Amniotic epithelial cell (primary cell): ENCODE data around the gene AMELX.
A peak's percentile ranks its signal among the peaks of the same experiment; 100 is the strongest.

Experiments used
- DNase-seq: peaks from one replicate; pipeline ENCODE4 v3.0.0-alpha.2; 2010; ENCODE audit warnings: low read depth

AMELX gene

GRCh38 chrX:11293113-11293512 is at the start of gene AMELX:
TSS of gene AMELX (plus strand) at chrX:11293413. CDS start at chrX:11294789, 1,376 bp downstream.
- DNase-seq = no peak

GRCh38 chrX:11244636-11245035 is 48.6 kb upstream of the AMELX start:
- DNase-seq = peak; percentile 52

- DNase-seq = no peak
Measured at GRCh38 chrX:11254417-11255109, 38.6 kb upstream of the AMELX start.

GRCh38 chrX:11257290-11257689 is 35.9 kb upstream of the AMELX start:
- no peak for DNase-seq

GRCh38 chrX:11257711-11258110 is 35.5 kb upstream of the AMELX start:
- DNase-seq = no peak

- no peak for DNase-seq
Measured at GRCh38 chrX:11259437-11259836, 33.8 kb upstream of the AMELX start.

- DNase-seq = peak; percentile 75
Measured at GRCh38 chrX:11261260-11261659, 32.0 kb upstream of the AMELX start.

GRCh38 chrX:11264925-11265324 is 28.3 kb upstream of the AMELX start:
- DNase-seq = no peak

GRCh38 chrX:11265352-11265751 is 27.9 kb upstream of the AMELX start:
- no peak for DNase-seq

- no peak for DNase-seq
Measured at GRCh38 chrX:11266573-11267003, 26.6 kb upstream of the AMELX start.

GRCh38 chrX:11267425-11267824 is 25.8 kb upstream of the AMELX start:
- DNase-seq = peak; percentile 36

GRCh38 chrX:11269006-11269405 is 24.2 kb upstream of the AMELX start:
- peak; percentile 46 for DNase-seq

- DNase-seq = peak; percentile 12
Measured at GRCh38 chrX:11269996-11270395, 23.2 kb upstream of the AMELX start.

GRCh38 chrX:11272290-11272689 is 20.9 kb upstream of the AMELX start:
- no peak for DNase-seq

GRCh38 chrX:11272863-11273262 is 20.4 kb upstream of the AMELX start:
- DNase-seq = no peak

GRCh38 chrX:11273544-11273943 is 19.7 kb upstream of the AMELX start:
- peak; percentile 64 for DNase-seq

GRCh38 chrX:11282043-11282442 is 11.2 kb upstream of the AMELX start:
- DNase-seq = no peak

- DNase-seq = no peak
Measured at GRCh38 chrX:11285651-11286050, 7.6 kb upstream of the AMELX start.

GRCh38 chrX:11287505-11287904 is 5.7 kb upstream of the AMELX start:
- peak; percentile 50 for DNase-seq

GRCh38 chrX:11290416-11291102 is 2.7 kb upstream of the AMELX start:
- DNase-seq = no peak

- DNase-seq = no peak
Measured at GRCh38 chrX:11296051-11296450, 2.8 kb downstream of the AMELX start.

- DNase-seq = no peak
Measured at GRCh38 chrX:11298600-11298999, 5.4 kb downstream of the AMELX start.

GRCh38 chrX:11304829-11305228 is 11.6 kb downstream of the AMELX start:
- DNase-seq = no peak

- DNase-seq = no peak
Measured at GRCh38 chrX:11305641-11306040, 12.4 kb downstream of the AMELX start.
